ENCODE results near the gene CPSF7. TPM values are rescaled to one million over a fixed set of nuclear protein-coding genes. Genes with fewer than 3 reads are reported as not detected.

Gene CPSF7
- total RNA-seq, 4 donors from 2014 or later, result 29.9 to 45.2 (median 40.7) TPM

GRCh38 chr11:61454520-61454919 lies 24.7 kb upstream of the CPSF7 start:
- intact Hi-C loops (cut with DNase I), result no loop called here
- H3K36me3 ChIP-seq, result peaks cover 7 to 28% (median 20%) of the 10 kb centered on the region in 4 donors
- DNase-seq (ENCODE audit: extremely low spot score), result no peak
- H3K27me3 ChIP-seq, result no peaks in the 10 kb centered on the region
- peaks cover 11 to 20% (median 16%) of the 10 kb centered on the region in 4 donors for H3K4me1 ChIP-seq
- no peaks in the 10 kb centered on the region for H3K9me3 ChIP-seq
- no peak overlapping the region for H3K4me3 ChIP-seq
- TF ChIP-seq EP300 (IDR thresholded peaks at IDR 0.05), result no peak
- TF ChIP-seq POLR2AphosphoS5 (IDR thresholded peaks at IDR 0.05), result no peak
- no peak for TF ChIP-seq CTCF (IDR thresholded peaks at IDR 0.05)
- H3K27ac ChIP-seq (replicated peaks in 1 of 4), result peak overlapping the region in 3 of 4 donors; percentile 23 to 56 (median 51)
- 76% methylated on average over 7 of the region's 7 CpGs for WGBS

DNA sequence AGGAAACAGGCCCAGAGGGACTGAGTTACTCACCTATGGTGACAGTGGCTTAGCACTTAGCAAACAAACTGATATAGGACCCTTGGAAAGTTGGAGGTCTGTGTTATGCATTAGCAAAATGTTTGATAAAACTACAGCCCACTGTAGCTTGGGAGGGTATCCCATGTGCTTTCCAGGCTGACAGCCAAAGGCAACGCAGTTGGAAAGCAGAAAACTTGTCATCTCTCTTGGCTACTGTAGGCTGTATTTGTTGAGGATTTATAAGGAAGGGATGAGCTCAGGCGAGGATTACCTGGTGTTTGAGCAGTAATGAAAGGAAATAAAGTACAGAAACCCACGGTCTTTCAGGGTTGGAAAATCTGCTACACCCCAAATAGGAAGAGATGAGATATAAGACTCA lies 23.9 kb upstream of the CPSF7 start:
- H3K9me3 ChIP-seq, result no peaks in the 10 kb centered on the region
- no peak overlapping the region for H3K4me3 ChIP-seq
- intact Hi-C loops (cut with DNase I), result no loop called here
- TF ChIP-seq CTCF (IDR thresholded peaks at IDR 0.05), result no peak
- TF ChIP-seq POLR2A (IDR thresholded peaks at IDR 0.05; ENCODE audit: low read depth), result no peak
- TF ChIP-seq POLR2AphosphoS5 (IDR thresholded peaks at IDR 0.05), result no peak
- H3K27ac ChIP-seq (replicated peaks in 1 of 4), result peak overlapping the region in 2 of 4 donors; percentile 51 to 56
- peaks cover 7 to 36% (median 20%) of the 10 kb centered on the region in 4 donors for H3K36me3 ChIP-seq
- peaks cover 18 to 28% (median 23%) of the 10 kb centered on the region in 4 donors for H3K4me1 ChIP-seq
- H3K27me3 ChIP-seq, result no peaks in the 10 kb centered on the region
- no peak for DNase-seq (ENCODE audit: extremely low spot score)
- 38% methylated on average over 3 of the region's 3 CpGs for WGBS

GRCh38 chr11:61452825-61453224 lies 23.1 kb upstream of the CPSF7 start:
- TF ChIP-seq CTCF (IDR thresholded peaks at IDR 0.05) (no peak), EP300 (IDR thresholded peaks at IDR 0.05) (no peak), POLR2AphosphoS5 (IDR thresholded peaks at IDR 0.05) (no peak), POLR2A (IDR thresholded peaks at IDR 0.05; ENCODE audit: low read depth) (no peak)
- Histone ChIP-seq H3K27ac (replicated peaks in 1 of 4) (no peak overlapping the region), H3K27me3 (no peaks in the 10 kb centered on the region), H3K9me3 (no peaks in the 10 kb centered on the region), H3K4me1 (peaks cover 26 to 37% (median 32%) of the 10 kb centered on the region in 4 donors), H3K36me3 (peaks cover 7 to 45% (median 22%) of the 10 kb centered on the region in 4 donors), H3K4me3 (no peak overlapping the region)
- WGBS, result 100% methylated on average over 2 of the region's 2 CpGs
- no peak for DNase-seq (ENCODE audit: extremely low spot score)
- intact Hi-C loops (cut with DNase I), result no loop called here

DNA sequence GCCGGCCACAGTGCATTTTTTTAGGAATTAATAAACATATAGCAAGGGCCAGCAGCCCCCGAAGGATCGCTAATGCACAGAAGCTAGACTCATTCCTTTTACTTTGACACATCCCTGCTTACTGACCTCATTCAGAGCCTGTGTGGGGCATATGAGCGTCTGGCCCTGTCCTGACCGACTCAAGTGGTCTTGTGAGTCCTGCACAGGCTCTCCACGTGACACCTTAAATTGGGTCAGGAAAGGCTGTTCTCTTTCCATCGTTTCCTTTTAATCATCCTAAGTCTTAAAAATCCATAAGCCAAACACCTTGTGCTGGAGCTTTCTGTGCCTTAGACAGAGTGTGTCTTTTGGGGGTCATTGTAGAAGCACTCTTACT lies 18.8 kb upstream of the CPSF7 start:
- 53% methylated on average over 7 of the region's 7 CpGs for WGBS
- H3K27me3 ChIP-seq, result no peaks in the 10 kb centered on the region
- intact Hi-C loops (cut with DNase I), result loop anchor here (10.0 kb wide), 1 partner anchor 186 kb away; no protein-coding TSS in a partner anchor
- H3K4me3 ChIP-seq, result no peak overlapping the region
- H3K27ac ChIP-seq (replicated peaks in 1 of 4), result peak overlapping the region; percentile 69 to 77 (median 74)
- TF ChIP-seq CTCF (IDR thresholded peaks at IDR 0.05), result no peak
- TF ChIP-seq EP300 (IDR thresholded peaks at IDR 0.05), result no peak
- TF ChIP-seq POLR2A (IDR thresholded peaks at IDR 0.05; ENCODE audit: low read depth), result no peak
- TF ChIP-seq POLR2AphosphoS5 (IDR thresholded peaks at IDR 0.05), result peak in 1 of 2 donors; percentile 12
- peaks cover 37 to 46% (median 42%) of the 10 kb centered on the region in 4 donors for H3K4me1 ChIP-seq
- no peak for DNase-seq (ENCODE audit: extremely low spot score)
- H3K36me3 ChIP-seq, result peaks cover 7 to 73% (median 45%) of the 10 kb centered on the region in 4 donors
- no peaks in the 10 kb centered on the region for H3K9me3 ChIP-seq
